WI38 (cell line): Measurements from ENCODE around the gene NMNAT3.

Source experiments
- H3K4me3 ChIP-seq: 2 replicates; pipeline ENCODE4 v1.5.1; 2011; ENCODE audit warnings: low read depth, mild to moderate bottlenecking, control low read depth, low read length
- CTCF ChIP-seq: IDR thresholded peaks from 2 replicates; pipeline ENCODE4 v1.5.1; 2012; ENCODE audit warnings: low read depth, mild to moderate bottlenecking, control low read depth, low read length

Gene NMNAT3

GRCh38 chr3:139572847-139573672, 104.7 kb downstream of the NMNAT3 start:
- no peak overlapping the region for H3K4me3 ChIP-seq
- no peak for TF ChIP-seq CTCF

GRCh38 chr3:139571711-139572110, 106.1 kb downstream of the NMNAT3 start:
- no peak for TF ChIP-seq CTCF

GRCh38 chr3:139564294-139564861, 113.4 kb downstream of the NMNAT3 start:
- H3K4me3 ChIP-seq = no peak overlapping the region
- no peak for TF ChIP-seq CTCF

More at GRCh38 chr3:139571711-139572110, 106.1 kb downstream of the NMNAT3 start:
- no peak overlapping the region for H3K4me3 ChIP-seq

- 0 out of 2 replicates have a peak, but pooled peaks have one; percentile 7 for TF ChIP-seq CTCF
- no peak overlapping the region for H3K4me3 ChIP-seq
Measured at GRCh38 chr3:139561959-139562676, 115.7 kb downstream of the NMNAT3 start.

GRCh38 chr3:139561255-139561817, 116.4 kb downstream of the NMNAT3 start:
- no peak overlapping the region for H3K4me3 ChIP-seq
- TF ChIP-seq CTCF = no peak

- no peak overlapping the region for H3K4me3 ChIP-seq
- TF ChIP-seq CTCF = no peak
Measured at GRCh38 chr3:139560411-139560810, 117.4 kb downstream of the NMNAT3 start.
